ENCODE measurements around the gene HOXA1. TPM values are rescaled to one million over a fixed set of nuclear protein-coding genes. Genes with fewer than 3 reads are reported as not detected.
A peak's percentile ranks its signal among the peaks of the same experiment; 100 is the strongest.

HOXA1 gene
- total and polyA plus RNA-seq, 8 donors = 0.31 to 1.1 (median 0.55) TPM; not detected in 5

DNA sequence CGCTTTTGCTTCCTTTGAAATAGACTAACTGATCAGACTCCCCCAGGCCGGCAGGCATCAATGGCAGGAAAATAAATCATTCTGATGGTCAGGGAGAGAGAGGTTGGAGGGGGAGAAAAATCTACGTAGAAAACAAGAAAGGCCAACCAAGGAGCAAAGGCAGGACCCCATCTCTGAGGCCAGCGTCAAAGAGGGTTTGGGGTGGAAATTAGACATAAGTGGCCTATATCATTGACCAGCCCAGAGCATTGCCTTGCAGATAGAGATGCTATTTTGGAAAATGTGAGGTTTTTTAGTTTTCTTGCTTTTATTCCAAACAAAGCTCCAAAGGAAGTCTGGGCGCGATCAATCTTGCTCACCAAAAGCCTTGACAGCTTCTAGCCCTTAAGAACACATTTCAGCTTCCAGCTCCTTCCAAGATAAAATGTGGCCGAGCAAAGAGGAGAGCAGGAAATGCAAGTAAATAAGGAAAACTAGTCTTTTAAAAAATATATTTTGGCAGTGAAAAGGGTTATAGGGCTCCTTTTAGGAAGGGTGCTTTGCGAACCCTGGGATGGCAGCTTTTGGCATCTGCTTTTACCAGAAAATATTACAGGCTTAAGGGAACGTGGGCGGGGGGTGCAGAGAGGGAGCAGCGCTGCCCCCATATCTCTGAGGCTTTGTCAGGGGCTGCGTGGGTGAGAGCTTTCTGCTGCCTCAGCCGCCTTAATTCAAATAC, 8.7 kb upstream of the HOXA1 start:
- TF ChIP-seq, protein P1, sequence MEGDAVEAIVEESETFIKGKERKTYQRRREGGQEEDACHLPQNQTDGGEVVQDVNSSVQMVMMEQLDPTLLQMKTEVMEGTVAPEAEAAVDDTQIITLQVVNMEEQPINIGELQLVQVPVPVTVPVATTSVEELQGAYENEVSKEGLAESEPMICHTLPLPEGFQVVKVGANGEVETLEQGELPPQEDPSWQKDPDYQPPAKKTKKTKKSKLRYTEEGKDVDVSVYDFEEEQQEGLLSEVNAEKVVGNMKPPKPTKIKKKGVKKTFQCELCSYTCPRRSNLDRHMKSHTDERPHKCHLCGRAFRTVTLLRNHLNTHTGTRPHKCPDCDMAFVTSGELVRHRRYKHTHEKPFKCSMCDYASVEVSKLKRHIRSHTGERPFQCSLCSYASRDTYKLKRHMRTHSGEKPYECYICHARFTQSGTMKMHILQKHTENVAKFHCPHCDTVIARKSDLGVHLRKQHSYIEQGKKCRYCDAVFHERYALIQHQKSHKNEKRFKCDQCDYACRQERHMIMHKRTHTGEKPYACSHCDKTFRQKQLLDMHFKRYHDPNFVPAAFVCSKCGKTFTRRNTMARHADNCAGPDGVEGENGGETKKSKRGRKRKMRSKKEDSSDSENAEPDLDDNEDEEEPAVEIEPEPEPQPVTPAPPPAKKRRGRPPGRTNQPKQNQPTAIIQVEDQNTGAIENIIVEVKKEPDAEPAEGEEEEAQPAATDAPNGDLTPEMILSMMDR (IDR thresholded peaks at IDR 0.05) = no peak
- TF ChIP-seq POLR2AphosphoS5 (IDR thresholded peaks at IDR 0.05) (no peak), EP300 (IDR thresholded peaks at IDR 0.05) (no peak), POLR2A (IDR thresholded peaks at IDR 0.05) (no peak)
- peak overlapping the region; percentile 37 to 99 (median 94) for H3K27ac ChIP-seq
- no peaks in the 10 kb centered on the region for H3K36me3 ChIP-seq
- peaks cover 0 to 51% (median 14%) of the 10 kb centered on the region in 4 donors for H3K4me1 ChIP-seq
- peak in 1 of 2 donors; percentile 88 for DNase-seq
- H3K9me3 ChIP-seq = peaks cover 0 to 4% (median 0%) of the 10 kb centered on the region in 4 donors
- H3K27me3 ChIP-seq = peaks cover 6 to 98% (median 63%) of the 10 kb centered on the region in 3 donors
- intact Hi-C loops (cut with DNase I; ENCODE audit: low total_unique reads) = no loop called here
- H3K4me3 ChIP-seq = peak overlapping the region in 3 of 4 donors; percentile 5 to 54 (median 50)
- WGBS, 5 donors = 49 to 71% (median 56%) methylated on average over 13 of the region's 13 CpGs

GRCh38 chr7:27103489-27104226, 7.9 kb upstream of the HOXA1 start:
- Histone ChIP-seq H3K36me3 (no peaks in the 10 kb centered on the region), H3K4me3 (peak overlapping the region; percentile 41 to 81 (median 52)), H3K27ac (peak overlapping the region; percentile 37 to 99 (median 94)), H3K9me3 (peaks cover 0 to 4% (median 0%) of the 10 kb centered on the region in 4 donors), H3K4me1 (peaks cover 0 to 47% (median 15%) of the 10 kb centered on the region in 4 donors), H3K27me3 (peaks cover 6 to 98% (median 68%) of the 10 kb centered on the region in 3 donors)
- TF ChIP-seq, protein P1 (IDR thresholded peaks at IDR 0.05) = no peak
- TF ChIP-seq POLR2A (IDR thresholded peaks at IDR 0.05) (no peak), EP300 (IDR thresholded peaks at IDR 0.05) (no peak), POLR2AphosphoS5 (IDR thresholded peaks at IDR 0.05) (peak in 1 of 3 donors; percentile 10)
- DNase-seq = peak in 1 of 2 donors; percentile 72
- intact Hi-C loops (cut with DNase I; ENCODE audit: low total_unique reads) = no loop called here
- 24 to 47% (median 38%) methylated on average over 33 to 35 of the region's 35 CpGs for WGBS, 5 donors

DNA sequence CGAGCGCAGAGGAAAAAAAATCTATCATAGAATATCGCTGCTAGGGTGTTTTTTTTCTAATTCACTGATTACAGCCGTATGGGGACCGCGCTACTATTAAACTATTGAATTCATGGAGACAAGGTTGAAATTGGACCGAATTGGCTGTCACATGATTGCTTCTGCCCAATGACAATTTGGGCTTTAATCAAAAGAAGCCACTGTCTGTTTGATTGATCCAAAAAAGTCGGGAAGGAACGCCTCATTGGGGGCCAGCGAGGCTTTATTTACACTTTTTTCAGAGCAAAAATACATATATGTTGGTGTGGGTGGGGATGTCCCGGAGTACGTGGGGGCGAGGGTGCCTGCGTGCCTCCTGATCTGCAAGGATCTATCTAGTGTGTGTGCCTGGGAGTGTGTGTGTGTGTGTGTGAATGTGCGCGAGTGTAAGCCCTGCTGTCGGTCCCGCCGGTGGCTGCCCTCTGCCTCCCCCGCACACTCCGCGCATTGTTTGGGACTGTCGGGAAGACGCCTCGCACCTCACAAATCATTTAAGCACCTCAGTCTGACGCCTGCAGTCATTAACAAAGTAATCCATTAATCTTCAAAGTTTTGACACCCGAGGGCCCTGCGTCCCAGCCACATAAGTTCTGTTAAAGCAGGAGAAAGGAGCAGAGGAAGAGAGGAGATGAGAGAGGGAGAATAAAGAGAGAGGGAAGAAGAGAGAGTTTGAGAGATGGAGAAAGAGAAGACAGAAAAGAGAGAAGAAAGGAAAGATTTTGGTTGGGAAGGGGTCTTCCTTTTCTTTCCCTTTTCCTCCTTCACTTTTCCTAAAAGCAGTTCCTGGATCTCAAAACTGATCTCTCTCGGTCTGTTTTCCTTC, 7.0 kb upstream of the HOXA1 start, which contains the start of gene HOXA2:
Gene HOXA2, minus strand, starts transcription at position 103 of the 862 bp plus-strand sequence. CDS start 183 bp downstream, outside the sequence.
- peaks cover 6 to 98% (median 69%) of the 10 kb centered on the region in 3 donors for H3K27me3 ChIP-seq
- peak in 1 of 2 donors; percentile 86 for DNase-seq
- H3K4me1 ChIP-seq = peaks cover under 1 to 46% (median 22%) of the 10 kb centered on the region in 4 donors
- WGBS, 5 donors = 19 to 35% (median 25%) methylated on average over 29 of the region's 29 CpGs
- H3K9me3 ChIP-seq = peaks cover 0 to 4% (median 0%) of the 10 kb centered on the region in 4 donors
- peak within 1 kb of the TSS; percentile 41 to 81 (median 52) for H3K4me3 ChIP-seq
- intact Hi-C loops (cut with DNase I; ENCODE audit: low total_unique reads) = no loop called here
- no peaks in the 10 kb centered on the region for H3K36me3 ChIP-seq
- TF ChIP-seq POLR2AphosphoS5 (IDR thresholded peaks at IDR 0.05) (peak in 1 of 3 donors; percentile 55), EP300 (IDR thresholded peaks at IDR 0.05) (no peak)
- H3K27ac ChIP-seq = peak within 1 kb of the TSS; percentile 86 to 99 (median 94)

DNA sequence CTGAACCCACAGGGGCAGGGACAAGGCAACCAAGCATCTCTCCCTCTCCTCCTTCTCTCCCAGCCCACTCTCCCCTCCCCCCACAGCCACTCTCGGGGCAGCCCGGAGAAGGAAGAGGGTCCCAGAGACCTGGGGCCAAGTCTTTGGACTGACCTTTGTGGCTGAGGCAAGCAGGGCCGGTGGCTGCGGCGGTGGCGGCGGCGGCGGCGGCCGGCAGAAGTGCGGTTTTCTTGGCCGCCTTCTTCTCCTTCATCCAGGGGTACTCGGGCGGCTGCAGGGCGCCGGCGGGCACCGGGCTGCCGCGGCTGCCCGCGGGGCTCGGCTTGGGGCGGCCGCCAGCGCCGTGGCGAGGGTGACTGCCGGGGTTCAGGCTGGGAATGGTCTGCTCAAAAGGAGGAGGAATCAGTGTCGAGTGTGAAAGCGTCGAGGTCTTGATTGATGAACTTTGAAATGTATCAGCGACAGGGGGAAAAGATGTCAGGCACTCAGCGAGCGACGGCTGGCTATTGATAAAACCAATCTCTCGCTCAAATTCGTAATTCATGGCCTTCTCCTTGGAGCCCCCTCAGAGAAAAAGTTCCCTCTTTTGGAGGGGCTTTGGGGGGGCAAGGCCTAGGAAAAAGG, 6.3 kb upstream of the HOXA1 start:
- peak in 1 of 2 donors; percentile 63 for DNase-seq
- H3K27me3 ChIP-seq = peaks cover 6 to 97% (median 72%) of the 10 kb centered on the region in 3 donors

More for the DNA sequence above, 6.3 kb upstream of the HOXA1 start:
- Histone ChIP-seq H3K4me3 (peak overlapping the region; percentile 41 to 81 (median 52)), H3K27ac (peak overlapping the region; percentile 86 to 99 (median 94)), H3K36me3 (no peaks in the 10 kb centered on the region), H3K4me1 (peaks cover 8 to 53% (median 26%) of the 10 kb centered on the region in 4 donors), H3K9me3 (peaks cover 0 to 4% (median 0%) of the 10 kb centered on the region in 4 donors)
- 1 to 9% (median 7%) methylated on average over 22 to 39 of the region's 39 CpGs for WGBS, 5 donors
- TF ChIP-seq EP300 (IDR thresholded peaks at IDR 0.05) (no peak), POLR2AphosphoS5 (IDR thresholded peaks at IDR 0.05) (no peak), POLR2A (IDR thresholded peaks at IDR 0.05) (no peak)
- TF ChIP-seq, protein P1 (IDR thresholded peaks at IDR 0.05) = no peak
- intact Hi-C loops (cut with DNase I; ENCODE audit: low total_unique reads) = no loop called here

Measured in stomach (tissue), 9 donors.